Camera-type eye (tissue), 1 donor: ENCODE results near the gene ZNF37A. TPM values are rescaled to one million over a fixed set of nuclear protein-coding genes. Genes with fewer than 3 reads are reported as not detected.

Source experiments
- total RNA-seq: library from RNA; depleted of rRNA; stranded (reverse); fragments of >200 nt; gene quantifications from one replicate; pipeline ENCODE4 v1.2.3, GENCODE V29; 2014

The ZNF37A gene
- total RNA-seq, result 42.6 TPM

GRCh38 chr10:38094158-38094926 is at the start of gene ZNF37A:
TSS of gene ZNF37A (plus strand) at chr10:38094337. CDS start at chr10:38096618, 2,281 bp downstream.

Other genes starting within 250 kb of the ZNF37A start
- 59.9 TPM for gene ZNF248, start 236.7 kb upstream of the ZNF37A start, total RNA-seq
- 34.6 TPM for gene ZNF25, start 117.7 kb upstream of the ZNF37A start, total RNA-seq
- 86.0 TPM for gene ZNF33A, start 83.7 kb upstream of the ZNF37A start, total RNA-seq